Stimulated activated naive CD8-positive, alpha-beta T cell treated with anti-CD3 and anti-CD28 coated beads, Interleukin-15, amount 100 ng/mL, for 72 hours (primary cell): ENCODE measurements around the gene HRH4.

Experiments
- ATAC-seq: fragments of 150-1000 bp; cut with Tn5 transposase; 2 replicates; pipeline ENCODE4 v1.10.0; 2021; ENCODE audit warnings: mild to moderate bottlenecking, moderate library complexity
- DNase-seq, 2 donors: peaks; one replicate each; pipeline ENCODE4 v3.0.0; 2021 to 2022
- H3K27ac Mint-ChIP-seq, 2 donors: one replicate each; pipeline ENCODE4 v1.8.0; 2022; ENCODE audit warnings: mild to moderate bottlenecking in 2 of 2, mixed read lengths in 2 of 2, moderate library complexity in 2 of 2
- H3K27me3 Mint-ChIP-seq: one replicate; pipeline ENCODE4 v1.8.0; 2022; ENCODE audit warnings: mixed read lengths
- H3K4me1 Mint-ChIP-seq: one replicate; pipeline ENCODE4 v1.8.0; 2022; ENCODE audit warnings: mild to moderate bottlenecking, mixed read lengths
- H3K4me3 Mint-ChIP-seq, 2 donors: one replicate each; pipeline ENCODE4 v1.8.0; 2022; ENCODE audit warnings: mild to moderate bottlenecking in 2 of 2, mixed read lengths in 2 of 2, moderate library complexity in 1 of 2
- H3K9me3 Mint-ChIP-seq, 2 donors: one replicate each; pipeline ENCODE4 v1.8.0; 2022; ENCODE audit warnings: mixed read lengths in 2 of 2

HRH4 gene

GRCh38 chr18:24516261-24516660 lies 55.8 kb downstream of the HRH4 start:
- no peak for DNase-seq
- ATAC-seq = no peak
- H3K9me3 Mint-ChIP-seq = no peaks in the 10 kb centered on the region
- no peak overlapping the region for H3K4me3 Mint-ChIP-seq
- H3K27me3 Mint-ChIP-seq = no peaks in the 10 kb centered on the region
- no peaks in the 10 kb centered on the region for H3K4me1 Mint-ChIP-seq
- no peak overlapping the region for H3K27ac Mint-ChIP-seq

DNA sequence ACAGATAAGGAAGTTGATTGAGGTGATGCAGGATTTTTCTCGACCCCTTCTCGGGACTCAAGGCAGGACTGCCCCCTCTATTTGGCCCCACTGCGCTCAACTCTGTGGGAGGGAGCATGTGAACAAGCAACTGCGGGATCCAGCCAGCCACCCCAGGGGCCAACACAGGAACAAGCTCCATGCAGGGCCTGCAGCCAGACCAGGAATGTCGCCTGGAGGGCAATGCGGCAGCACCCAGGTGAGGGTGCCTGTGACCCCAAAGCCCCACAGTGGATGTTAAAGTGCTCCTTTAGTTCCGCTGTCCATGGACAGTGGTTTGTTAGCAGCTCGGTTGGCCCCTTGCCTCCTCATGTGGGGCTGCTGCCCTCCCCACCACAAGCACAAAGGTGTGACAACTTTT lies 57.1 kb downstream of the HRH4 start:
- ATAC-seq = no peak
- no peaks in the 10 kb centered on the region for H3K9me3 Mint-ChIP-seq
- no peak overlapping the region for H3K4me3 Mint-ChIP-seq
- no peaks in the 10 kb centered on the region for H3K4me1 Mint-ChIP-seq
- H3K27me3 Mint-ChIP-seq = no peaks in the 10 kb centered on the region
- no peak for DNase-seq
- H3K27ac Mint-ChIP-seq = no peak overlapping the region

DNA sequence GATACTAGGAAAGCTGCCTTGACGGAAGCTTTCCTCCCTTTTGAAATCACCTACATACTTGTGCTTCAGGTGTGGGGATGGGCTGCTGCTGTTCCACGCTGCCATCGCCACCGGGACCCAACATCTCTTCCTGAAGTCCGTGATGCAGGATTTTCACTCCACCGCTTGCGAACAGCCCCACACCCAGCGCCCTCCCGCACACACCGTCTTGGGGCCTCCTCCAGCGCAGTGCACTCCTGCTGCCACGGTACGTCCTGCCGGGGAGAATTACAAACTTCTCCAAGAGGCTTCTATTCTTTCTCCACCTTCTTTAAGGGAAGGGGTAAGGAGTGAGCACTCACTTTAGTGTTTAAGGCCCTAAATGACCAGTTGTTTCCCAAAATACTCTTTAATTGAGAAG lies 58.2 kb downstream of the HRH4 start:
- Mint-ChIP-seq H3K27ac (no peak overlapping the region), H3K4me3 (no peak overlapping the region), H3K27me3 (no peaks in the 10 kb centered on the region), H3K9me3 (no peaks in the 10 kb centered on the region), H3K4me1 (no peaks in the 10 kb centered on the region)
- no peak for DNase-seq
- no peak for ATAC-seq
